HG02588 (cell line): ENCODE data around the gene CLEC16A.

ENCODE experiments used
- ATAC-seq: cut with Tn5 transposase; IDR thresholded peaks from one replicate; pipeline ENCODE4 v1.9.1; 2021; ENCODE audit warnings: mild to moderate bottlenecking, moderate library complexity; ENCODE audit not compliant: unreplicated experiment

The CLEC16A gene, protein sequence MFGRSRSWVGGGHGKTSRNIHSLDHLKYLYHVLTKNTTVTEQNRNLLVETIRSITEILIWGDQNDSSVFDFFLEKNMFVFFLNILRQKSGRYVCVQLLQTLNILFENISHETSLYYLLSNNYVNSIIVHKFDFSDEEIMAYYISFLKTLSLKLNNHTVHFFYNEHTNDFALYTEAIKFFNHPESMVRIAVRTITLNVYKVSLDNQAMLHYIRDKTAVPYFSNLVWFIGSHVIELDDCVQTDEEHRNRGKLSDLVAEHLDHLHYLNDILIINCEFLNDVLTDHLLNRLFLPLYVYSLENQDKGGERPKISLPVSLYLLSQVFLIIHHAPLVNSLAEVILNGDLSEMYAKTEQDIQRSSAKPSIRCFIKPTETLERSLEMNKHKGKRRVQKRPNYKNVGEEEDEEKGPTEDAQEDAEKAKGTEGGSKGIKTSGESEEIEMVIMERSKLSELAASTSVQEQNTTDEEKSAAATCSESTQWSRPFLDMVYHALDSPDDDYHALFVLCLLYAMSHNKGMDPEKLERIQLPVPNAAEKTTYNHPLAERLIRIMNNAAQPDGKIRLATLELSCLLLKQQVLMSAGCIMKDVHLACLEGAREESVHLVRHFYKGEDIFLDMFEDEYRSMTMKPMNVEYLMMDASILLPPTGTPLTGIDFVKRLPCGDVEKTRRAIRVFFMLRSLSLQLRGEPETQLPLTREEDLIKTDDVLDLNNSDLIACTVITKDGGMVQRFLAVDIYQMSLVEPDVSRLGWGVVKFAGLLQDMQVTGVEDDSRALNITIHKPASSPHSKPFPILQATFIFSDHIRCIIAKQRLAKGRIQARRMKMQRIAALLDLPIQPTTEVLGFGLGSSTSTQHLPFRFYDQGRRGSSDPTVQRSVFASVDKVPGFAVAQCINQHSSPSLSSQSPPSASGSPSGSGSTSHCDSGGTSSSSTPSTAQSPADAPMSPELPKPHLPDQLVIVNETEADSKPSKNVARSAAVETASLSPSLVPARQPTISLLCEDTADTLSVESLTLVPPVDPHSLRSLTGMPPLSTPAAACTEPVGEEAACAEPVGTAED

DNA sequence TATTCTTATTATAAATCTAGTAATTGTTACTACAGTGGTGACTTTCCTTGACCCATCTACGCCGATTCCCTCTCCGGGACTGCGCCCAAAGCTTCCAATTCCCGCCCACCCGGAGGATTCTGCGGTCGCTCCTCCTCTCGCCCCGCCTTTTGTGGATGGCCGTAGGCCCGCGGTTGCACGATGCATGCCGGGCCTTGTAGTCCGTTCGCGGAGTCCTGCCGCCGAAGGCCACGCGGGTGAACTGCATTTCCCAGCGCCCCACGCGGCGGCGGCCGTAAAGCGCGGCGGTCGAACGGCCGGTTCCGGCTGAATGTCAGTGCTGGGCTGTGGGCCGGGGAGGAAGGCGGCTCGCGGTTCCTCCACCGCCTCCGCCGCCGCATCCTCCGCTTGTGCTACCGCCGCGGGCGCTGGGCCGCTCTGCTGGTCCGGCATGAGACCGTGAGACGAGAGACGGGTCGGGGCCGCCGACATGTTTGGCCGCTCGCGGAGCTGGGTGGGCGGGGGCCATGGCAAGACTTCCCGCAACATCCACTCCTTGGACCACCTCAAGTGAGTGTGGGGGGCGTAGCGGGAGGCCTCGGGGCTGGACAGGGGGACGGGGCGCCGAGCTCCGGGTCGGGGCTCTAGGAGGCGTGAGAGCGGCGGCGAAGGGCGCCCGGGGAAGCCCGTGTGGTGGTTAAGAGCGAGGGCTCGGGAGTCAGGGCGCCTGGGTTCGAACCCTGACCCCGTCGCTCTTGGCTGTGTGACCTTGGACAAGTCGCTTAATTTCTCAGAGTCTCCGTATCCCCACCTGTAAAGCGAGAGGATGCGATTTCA is at the start of gene CLEC16A:
CLEC16A (plus strand) TSS at position 316 of the 816 bp plus-strand sequence; CDS start at position 470, 154 bp downstream.
- ATAC-seq: peak; percentile 60

DNA sequence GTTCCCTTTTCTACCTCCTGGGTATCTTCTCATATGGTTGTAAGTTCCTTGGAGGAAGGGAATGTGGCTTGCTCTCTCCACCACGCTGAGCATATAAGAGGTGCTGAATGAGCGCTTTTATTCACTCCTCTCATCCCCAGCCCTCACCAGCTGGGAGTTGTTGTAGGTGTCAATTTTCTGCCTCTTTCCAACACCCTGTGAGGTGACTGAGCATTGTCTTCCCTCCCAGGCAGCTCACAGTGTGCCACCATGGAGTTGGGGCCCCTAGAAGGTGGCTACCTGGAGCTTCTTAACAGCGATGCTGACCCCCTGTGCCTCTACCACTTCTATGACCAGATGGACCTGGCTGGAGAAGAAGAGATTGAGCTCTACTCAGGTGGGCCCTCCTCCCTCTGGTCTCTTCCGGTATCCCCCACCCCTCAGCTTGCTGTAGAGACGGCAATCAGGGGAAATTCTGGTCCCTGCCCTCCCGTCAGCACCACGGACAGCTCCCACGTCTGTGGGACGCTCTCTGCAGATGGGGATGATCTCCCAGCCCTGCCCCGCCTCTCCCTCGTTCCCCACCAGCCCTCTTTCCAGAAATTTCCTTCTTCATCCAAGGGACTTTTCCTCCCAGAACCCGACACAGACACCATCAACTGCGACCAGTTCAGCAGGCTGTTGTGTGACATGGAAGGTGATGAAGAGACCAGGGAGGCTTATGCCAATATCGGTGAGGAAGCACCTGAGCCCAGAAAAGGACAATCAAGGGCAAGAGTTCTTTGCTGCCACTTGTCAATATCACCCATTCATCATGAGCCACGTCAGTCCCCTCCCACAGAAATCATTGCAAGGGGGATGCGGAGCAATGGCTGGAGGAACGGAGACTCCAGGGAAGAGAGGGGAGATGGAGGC is 49.1 kb upstream of the CLEC16A start:
- no peak for ATAC-seq

DNA sequence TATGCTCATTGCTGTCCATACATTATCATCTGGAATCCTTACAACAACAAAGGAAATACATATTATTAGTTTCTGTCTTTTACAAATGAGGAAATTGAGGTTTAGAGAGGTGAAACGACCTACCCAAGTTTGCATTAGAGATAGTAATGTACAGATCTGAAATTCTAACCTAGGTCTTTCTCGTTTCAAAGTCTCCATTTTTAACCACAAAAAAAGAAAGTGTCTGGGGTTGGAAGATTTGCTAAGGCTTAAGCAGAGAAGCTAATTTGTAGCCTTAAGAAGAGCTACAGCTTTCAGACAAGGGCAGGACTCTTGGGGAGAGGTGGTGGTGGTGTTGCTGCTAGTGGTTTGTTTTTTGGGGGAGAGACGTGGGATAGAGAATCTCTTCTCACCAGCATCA is 48.2 kb upstream of the CLEC16A start:
- no peak for ATAC-seq

DNA sequence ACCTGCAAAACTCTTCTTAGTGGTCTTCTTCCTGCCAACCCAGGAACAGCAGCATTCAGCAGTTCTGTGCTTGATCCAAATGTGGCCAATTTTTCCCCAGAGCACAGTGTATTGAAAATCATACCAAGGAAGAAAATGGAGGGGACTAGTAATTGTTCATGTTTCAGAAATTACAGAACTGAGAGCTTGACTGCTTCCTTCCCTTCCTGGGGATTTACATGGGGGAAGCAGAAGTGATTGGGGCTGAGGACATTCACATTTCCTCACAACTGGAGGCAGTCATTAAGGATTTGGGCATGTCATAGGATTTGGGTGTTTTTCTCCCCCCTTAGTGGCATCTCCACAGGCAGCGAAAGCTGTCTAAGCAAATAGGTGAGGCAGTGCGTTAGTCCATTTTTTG is 47.6 kb upstream of the CLEC16A start:
- ATAC-seq: no peak

DNA sequence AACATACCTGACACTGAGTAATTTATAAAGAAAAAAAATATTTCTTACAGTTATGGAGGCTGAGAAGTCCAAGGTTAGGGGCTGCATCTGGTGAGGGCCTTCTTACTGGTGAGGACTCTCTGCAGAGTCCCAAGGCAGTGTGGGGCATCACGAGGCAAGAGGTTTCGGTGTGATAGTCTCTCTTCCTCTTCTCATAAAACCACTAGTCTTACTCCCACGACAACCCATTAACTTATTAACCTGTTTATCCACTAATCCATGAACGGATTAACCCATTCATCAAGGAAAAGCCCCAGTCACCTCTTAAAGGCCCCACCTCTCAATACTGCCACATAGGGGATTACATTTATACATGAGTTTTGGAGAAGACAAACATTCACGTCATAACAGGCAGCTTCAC is 47.2 kb upstream of the CLEC16A start:
- peak; percentile 64 for ATAC-seq

DNA sequence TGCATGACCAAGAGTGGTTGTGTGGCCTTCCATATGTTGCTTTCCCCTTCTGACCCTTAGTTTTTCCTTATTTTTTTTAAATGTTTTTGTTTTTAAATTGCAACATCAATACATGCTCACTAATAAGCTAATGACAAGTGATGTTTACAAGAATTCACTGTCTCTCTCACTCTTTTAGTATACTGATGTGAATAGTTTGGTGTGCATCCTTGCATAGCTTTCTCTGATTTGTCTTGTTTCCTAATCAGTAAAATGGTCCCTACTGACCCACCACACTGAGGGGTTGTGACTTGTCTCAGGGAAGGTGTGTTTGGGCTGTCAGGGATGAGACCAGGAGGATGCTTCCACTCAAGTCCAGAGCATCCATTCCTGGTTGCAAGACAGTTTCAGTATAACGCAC is 41.4 kb upstream of the CLEC16A start:
- ATAC-seq: no peak

DNA sequence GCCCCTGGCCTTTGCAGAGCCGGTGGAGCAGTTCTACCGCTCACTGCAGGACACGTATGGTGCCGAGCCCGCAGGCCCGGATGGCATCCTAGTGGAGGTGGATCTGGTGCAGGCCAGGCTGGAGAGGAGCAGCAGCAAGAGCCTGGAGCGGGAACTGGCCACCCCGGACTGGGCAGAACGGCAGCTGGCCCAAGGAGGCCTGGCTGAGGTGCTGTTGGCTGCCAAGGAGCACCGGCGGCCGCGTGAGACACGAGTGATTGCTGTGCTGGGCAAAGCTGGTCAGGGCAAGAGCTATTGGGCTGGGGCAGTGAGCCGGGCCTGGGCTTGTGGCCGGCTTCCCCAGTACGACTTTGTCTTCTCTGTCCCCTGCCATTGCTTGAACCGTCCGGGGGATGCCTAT is 37.9 kb upstream of the CLEC16A start:
- no peak for ATAC-seq

DNA sequence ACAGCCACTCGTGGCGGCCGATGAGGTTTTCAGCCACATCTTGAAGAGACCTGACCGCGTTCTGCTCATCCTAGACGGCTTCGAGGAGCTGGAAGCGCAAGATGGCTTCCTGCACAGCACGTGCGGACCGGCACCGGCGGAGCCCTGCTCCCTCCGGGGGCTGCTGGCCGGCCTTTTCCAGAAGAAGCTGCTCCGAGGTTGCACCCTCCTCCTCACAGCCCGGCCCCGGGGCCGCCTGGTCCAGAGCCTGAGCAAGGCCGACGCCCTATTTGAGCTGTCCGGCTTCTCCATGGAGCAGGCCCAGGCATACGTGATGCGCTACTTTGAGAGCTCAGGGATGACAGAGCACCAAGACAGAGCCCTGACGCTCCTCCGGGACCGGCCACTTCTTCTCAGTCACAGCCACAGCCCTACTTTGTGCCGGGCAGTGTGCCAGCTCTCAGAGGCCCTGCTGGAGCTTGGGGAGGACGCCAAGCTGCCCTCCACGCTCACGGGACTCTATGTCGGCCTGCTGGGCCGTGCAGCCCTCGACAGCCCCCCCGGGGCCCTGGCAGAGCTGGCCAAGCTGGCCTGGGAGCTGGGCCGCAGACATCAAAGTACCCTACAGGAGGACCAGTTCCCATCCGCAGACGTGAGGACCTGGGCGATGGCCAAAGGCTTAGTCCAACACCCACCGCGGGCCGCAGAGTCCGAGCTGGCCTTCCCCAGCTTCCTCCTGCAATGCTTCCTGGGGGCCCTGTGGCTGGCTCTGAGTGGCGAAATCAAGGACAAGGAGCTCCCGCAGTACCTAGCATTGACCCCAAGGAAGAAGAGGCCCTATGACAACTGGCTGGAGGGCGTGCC is 37.2 kb upstream of the CLEC16A start:
- no peak for ATAC-seq

DNA sequence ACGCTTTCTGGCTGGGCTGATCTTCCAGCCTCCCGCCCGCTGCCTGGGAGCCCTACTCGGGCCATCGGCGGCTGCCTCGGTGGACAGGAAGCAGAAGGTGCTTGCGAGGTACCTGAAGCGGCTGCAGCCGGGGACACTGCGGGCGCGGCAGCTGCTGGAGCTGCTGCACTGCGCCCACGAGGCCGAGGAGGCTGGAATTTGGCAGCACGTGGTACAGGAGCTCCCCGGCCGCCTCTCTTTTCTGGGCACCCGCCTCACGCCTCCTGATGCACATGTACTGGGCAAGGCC is 36.7 kb upstream of the CLEC16A start:
- ATAC-seq: no peak

DNA sequence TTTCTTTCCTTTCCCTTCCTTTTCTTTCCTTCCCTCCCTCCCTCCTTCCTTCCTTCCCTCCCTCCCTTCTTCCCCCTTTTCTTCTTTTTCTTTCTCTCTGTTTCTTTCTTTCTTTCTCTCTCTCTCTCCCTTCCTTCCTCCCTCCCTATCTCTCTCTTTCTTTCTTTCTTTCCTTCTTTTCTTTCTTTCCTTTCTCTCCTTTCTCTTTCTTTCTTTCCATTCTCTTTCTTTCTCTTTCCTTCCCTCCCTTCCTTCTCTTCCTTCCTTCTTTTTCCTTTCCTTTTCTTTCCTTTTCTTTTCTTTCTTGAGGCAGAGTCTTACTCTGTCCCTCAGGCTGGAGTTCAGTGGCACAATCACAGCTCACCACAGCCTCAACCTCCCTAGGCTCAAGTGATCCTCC is 33.1 kb upstream of the CLEC16A start:
- ATAC-seq: no peak

DNA sequence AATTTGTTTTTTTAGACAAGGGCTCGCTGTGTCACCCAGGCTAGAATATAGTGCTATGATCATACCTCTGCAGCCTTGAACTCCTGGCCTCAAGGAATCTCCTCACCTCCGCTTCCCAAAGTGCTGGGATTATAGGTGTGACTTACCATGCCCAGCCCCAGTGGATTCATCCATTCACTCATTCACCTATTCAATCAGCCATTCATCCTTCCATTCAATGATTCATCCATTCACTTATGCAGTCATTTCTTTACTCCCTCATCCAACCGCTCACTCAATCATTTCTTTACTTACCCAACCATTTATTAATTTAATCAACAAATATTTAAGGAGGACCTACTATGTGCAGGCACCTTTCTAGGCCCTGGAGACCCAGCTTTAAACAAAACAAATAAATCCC is 27.8 kb upstream of the CLEC16A start:
- no peak for ATAC-seq

DNA sequence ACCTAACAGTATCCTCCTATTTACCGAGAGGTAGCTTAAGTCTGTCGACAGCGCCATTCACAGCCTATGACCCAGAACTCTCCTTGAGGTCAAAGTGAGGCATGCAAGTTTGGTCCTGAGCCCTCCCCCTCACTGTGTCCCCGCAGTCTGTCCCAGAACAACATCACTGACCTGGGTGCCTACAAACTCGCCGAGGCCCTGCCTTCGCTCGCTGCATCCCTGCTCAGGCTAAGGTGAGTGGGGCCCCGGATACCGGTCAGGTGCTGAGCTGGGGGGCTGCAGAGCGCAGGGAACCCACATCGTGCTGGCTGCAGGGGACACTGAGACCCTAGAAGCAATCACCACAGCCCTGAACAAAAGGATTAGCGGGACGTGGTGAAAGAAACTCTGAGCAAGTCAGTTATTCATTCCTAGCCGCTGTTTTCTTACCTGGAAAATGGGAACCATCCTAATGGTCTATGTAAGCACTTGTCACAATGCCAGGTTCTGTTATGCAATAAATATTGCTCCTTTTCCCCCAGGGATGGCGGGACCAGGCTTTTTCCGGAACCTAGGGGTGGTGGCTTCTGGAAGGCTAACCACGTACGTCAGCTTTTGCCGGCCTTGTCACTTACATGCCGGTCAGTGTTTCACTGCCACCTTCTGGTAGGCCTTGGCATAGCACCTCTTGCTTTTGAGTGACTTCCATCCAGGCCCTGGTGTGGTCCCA is 25.9 kb upstream of the CLEC16A start:
- peak; percentile 49 for ATAC-seq

DNA sequence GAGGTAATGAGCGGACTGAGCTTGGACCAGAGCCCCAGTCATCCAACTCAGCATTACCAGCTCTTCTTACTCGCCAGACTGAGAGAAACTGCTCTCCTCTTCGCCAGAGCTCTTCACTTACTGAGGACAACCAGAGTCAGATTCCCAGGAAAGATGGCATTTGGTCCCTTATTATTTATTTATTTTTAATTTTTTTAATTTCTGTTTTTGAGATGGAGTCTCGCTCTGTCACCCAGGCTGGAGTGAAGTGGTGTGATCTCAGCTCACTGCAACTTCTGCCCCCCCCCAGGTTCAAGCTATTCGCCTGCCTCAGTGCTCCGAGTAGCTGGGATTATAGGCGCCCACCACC is 25.4 kb upstream of the CLEC16A start:
- no peak for ATAC-seq

DNA sequence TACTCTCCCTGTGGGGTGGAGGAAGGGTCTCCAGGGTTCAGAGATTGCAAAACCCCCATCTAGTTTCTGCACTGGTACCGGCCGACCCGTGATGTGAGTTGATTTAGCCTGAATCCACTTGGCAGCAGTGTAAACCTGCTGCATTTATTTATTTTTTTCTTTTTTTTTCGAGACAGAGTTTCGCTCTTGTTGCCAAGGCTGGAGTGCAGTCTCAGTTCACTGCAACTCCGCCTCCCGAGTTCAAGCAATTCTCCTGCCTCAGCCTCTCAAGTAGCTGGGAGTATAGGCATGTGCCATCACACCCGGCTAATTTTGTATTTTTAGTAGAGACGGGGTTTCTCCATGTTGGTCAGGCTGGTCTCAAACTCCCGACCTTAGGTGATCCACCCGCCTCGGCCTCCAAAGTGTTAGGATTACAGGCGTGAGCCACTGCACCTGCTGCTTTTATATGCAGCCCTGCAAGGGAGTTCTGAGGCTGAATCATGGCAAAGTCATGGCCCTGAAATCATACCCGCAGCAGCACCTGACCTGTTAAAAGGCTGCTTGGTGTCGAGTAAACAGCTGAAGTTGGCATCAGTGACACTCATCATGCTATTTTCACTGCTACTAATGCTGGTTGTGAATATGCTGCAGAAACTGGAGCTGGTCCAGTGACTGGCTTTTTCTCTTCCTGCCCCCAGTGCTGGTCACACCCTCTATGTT is 23.5 kb upstream of the CLEC16A start:
- ATAC-seq: no peak

DNA sequence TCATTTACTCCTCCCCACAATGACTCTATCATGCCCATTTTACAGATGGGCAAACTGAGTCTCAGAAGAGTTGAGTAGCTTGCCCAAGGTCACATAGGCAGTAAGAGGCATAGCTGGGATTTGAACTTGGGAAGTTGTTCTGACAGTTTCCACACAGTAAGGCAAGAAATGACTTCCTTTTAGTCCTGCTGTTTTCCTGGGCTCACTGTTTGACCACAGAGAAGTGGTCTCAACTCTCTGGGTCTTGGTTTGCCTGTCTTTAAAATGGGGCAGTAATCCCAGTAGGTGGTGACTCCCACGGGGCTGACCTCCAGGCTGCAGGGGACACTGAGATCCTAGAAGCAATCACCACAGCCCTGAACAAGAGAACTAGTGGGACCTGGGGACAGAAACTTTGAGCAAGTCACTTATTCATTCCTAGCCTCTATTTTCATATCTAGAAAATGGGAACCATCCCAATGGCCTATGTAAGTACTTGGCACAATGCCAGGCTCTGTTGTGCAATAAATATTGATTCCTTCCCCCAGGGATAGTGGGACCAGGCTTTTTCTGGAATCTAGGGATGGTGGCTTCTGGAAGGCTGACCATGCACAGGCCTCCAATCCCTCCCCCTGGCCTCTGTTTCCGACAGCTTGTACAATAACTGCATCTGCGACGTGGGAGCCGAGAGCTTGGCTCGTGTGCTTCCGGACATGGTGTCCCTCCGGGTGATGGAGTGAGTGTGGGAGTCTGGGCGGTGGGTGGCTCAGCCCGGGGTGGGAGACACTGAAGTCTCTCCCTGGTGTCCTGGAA is 22.6 kb upstream of the CLEC16A start:
- ATAC-seq: no peak

DNA sequence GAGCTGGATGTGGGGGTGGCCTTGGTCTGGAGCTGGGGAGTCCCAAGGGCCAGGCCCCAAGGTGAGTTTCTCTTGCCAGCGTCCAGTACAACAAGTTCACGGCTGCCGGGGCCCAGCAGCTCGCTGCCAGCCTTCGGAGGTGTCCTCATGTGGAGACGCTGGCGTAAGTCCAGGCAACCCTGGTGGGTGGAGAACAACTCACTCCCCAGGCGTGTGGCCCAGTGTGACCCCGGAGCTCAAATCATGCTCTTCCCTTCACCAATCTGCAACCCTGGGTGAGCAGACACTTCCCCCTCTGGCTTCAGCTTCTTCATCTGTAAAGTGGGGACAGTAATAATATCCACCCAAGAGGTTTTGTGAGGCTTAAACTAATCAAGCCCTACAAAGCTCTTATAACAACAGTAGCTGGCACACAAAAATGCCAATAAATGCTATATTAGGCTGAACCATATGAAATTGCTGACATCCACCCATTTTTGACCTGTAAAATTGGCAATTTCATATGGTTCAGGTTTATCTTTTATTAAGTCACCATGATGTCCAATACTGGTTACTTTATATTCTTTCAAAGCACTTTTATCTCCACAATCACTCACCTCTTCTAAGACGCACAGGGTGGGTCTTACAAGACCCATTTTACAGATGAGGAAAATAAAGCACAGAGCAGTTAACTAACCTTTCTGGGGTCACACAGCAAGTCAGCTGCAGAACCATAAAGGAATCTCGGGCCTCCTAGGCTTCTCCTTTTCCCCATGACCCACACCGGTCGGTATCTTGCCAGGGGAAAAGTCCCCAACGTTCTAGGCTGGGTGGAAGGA is 21.8 kb upstream of the CLEC16A start:
- ATAC-seq: no peak
